GM12891 (cell line): Measurements from ENCODE around the gene GM2A.

Experiments
- POLR2AphosphoS5 ChIP-seq: IDR thresholded peaks from 2 replicates; pipeline ENCODE4 v1.6.1; 2011; ENCODE audit warnings: low read depth, low read length, control low read depth
- POU2F2 ChIP-seq: IDR thresholded peaks from 2 replicates; pipeline ENCODE4 v1.6.1; 2011; ENCODE audit warnings: low read depth, mild to moderate bottlenecking, control low read depth, low read length, moderate library complexity

DNA sequence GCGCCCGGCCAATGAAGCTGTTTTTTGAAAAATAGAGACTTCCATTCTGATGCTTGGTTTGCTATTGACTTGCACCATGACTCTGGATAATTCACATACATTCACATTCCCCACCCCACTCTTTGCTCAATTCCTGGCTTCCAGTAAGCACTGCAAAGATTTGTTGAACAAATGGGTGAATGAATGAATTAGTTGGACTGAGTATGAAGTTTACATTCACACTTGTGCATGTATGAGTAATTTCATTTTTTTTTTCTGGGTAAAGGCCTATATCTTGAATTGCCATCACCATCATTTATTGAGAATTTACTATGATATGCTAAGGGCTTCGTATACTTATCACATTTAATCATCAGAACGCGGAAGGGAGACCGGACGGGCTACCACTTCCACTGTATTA lies 15.3 kb upstream of the GM2A start:
- no peak for TF ChIP-seq POLR2AphosphoS5
- TF ChIP-seq POU2F2, result no peak
